GM12875 (cell line): ENCODE results near the gene CCDC187.

Experiments used
- H3K4me3 ChIP-seq: one replicate; pipeline ENCODE4 v1.5.1; 2011; ENCODE audit warnings: low read depth, low read length, control low read depth
- CTCF ChIP-seq: IDR thresholded peaks from 2 replicates; pipeline ENCODE4 v1.5.1; 2011; ENCODE audit warnings: low read depth, mild to moderate bottlenecking, control low read depth, inconsistent platforms, low read length, moderate library complexity, borderline replicate concordance; ENCODE audit not compliant: insufficient read depth

CCDC187 gene

GRCh38 chr9:136258786-136259516 lies 44.9 kb downstream of the CCDC187 start:
- TF ChIP-seq CTCF = no peak
- no peak overlapping the region for H3K4me3 ChIP-seq

GRCh38 chr9:136258299-136258625 lies 45.6 kb downstream of the CCDC187 start:
- H3K4me3 ChIP-seq = no peak overlapping the region
- no peak for TF ChIP-seq CTCF

- H3K4me3 ChIP-seq = no peak overlapping the region
- TF ChIP-seq CTCF = no peak
These were observed 46.3 kb downstream of the CCDC187 start for GRCh38 chr9:136257381-136258298.

- TF ChIP-seq CTCF = no peak
- no peak overlapping the region for H3K4me3 ChIP-seq
These were observed 47.7 kb downstream of the CCDC187 start for GRCh38 chr9:136255896-136256890.

GRCh38 chr9:136255166-136255538 lies 48.7 kb downstream of the CCDC187 start:
- no peak overlapping the region for H3K4me3 ChIP-seq
- TF ChIP-seq CTCF = no peak

- H3K4me3 ChIP-seq = no peak overlapping the region
- TF ChIP-seq CTCF = no peak
These were observed 49.3 kb downstream of the CCDC187 start for GRCh38 chr9:136254381-136255165.
